ENCODE results near the gene C5orf63.
"Not testable (repeated sequence)": the region's sequence is repeated elsewhere in the genome, so short reads cannot be mapped to it uniquely, and the experiment has no call there.

Gene C5orf63

GRCh38 chr5:127070243-127070642, 3.1 kb downstream of the C5orf63 start:
- DNase-seq = no peak

- DNase-seq = no peak
These were observed 4.6 kb downstream of the C5orf63 start for GRCh38 chr5:127068493-127069214.

- no peak for DNase-seq
These were observed 6.6 kb downstream of the C5orf63 start for GRCh38 chr5:127066721-127067120.

- no peak for DNase-seq
These were observed 9.0 kb downstream of the C5orf63 start for GRCh38 chr5:127064253-127064840.

GRCh38 chr5:127063257-127063913, 9.9 kb downstream of the C5orf63 start:
- DNase-seq = no peak

- DNase-seq = no peak
These were observed 11.3 kb downstream of the C5orf63 start for GRCh38 chr5:127061956-127062355.

- DNase-seq = no peak
These were observed 11.8 kb downstream of the C5orf63 start for GRCh38 chr5:127061537-127061936.

GRCh38 chr5:127060470-127060985, 12.8 kb downstream of the C5orf63 start:
- no peak for DNase-seq

- DNase-seq = no peak
These were observed 16.4 kb downstream of the C5orf63 start for GRCh38 chr5:127056896-127057295.

- DNase-seq = no peak
These were observed 17.2 kb downstream of the C5orf63 start for GRCh38 chr5:127055880-127056653.

GRCh38 chr5:127053551-127053950, 19.8 kb downstream of the C5orf63 start:
- not testable (repeated sequence) for DNase-seq

GRCh38 chr5:127053049-127053448, 20.3 kb downstream of the C5orf63 start:
- no peak for DNase-seq

GRCh38 chr5:127051591-127051990, 21.7 kb downstream of the C5orf63 start:
- DNase-seq = no peak

- DNase-seq = no peak
These were observed 26.8 kb downstream of the C5orf63 start for GRCh38 chr5:127046343-127047072.

- DNase-seq = no peak
These were observed 30.7 kb downstream of the C5orf63 start for GRCh38 chr5:127042593-127042992.

GRCh38 chr5:127041571-127041970, 31.7 kb downstream of the C5orf63 start:
- no peak for DNase-seq

GRCh38 chr5:127040796-127041520, 32.3 kb downstream of the C5orf63 start:
- no peak for DNase-seq

- DNase-seq = no peak
These were observed 34.8 kb downstream of the C5orf63 start for GRCh38 chr5:127038550-127038949.

GRCh38 chr5:127031863-127032232, 41.5 kb downstream of the C5orf63 start:
- DNase-seq = no peak

- DNase-seq = no peak
These were observed 42.0 kb downstream of the C5orf63 start for GRCh38 chr5:127031147-127031862.
